Measurements from ENCODE around the gene CDC73. TPM values are rescaled to one million over a fixed set of nuclear protein-coding genes. Genes with fewer than 3 reads are reported as not detected.

The CDC73 gene
- total and polyA plus RNA-seq, 10 donors, result 6.5 to 76.7 (median 39.1) TPM

DNA sequence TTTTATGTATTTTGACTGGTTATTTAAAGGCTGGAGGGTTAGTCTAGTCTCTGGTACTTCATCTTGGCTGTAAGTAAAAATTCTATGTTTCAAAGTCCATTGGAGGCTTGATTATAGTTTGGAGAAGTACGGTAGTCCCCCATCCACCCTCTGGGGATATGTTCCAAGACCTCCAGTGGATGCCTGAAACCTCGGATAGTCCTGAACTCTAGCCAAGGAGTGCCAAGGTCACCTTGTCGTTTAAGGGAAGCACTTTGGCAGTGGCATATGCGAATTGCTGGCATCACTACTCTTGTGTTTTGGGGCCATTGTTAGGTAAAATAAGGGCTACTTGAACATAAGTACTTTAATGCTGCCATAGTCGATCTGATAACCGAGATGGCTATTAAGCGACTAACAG, 18.4 kb downstream of the CDC73 start:
- no peak for DNase-seq
- no peaks in the 10 kb centered on the region for H3K9me3 ChIP-seq
- H3K27me3 ChIP-seq (replicated peaks in 1 of 7), result no peaks in the 10 kb centered on the region
- H3K27ac ChIP-seq, result no peak overlapping the region
- peaks cover 0 to 97% (median 47%) of the 10 kb centered on the region in 6 donors for H3K36me3 ChIP-seq
- intact Hi-C loops (cut with DNase I; ENCODE audit: low total_unique reads), result no loop called here
- TF ChIP-seq POLR2AphosphoS5 (IDR thresholded peaks at IDR 0.05) (no peak), POLR2A (IDR thresholded peaks at IDR 0.05) (no peak)
- TF ChIP-seq, protein P1, sequence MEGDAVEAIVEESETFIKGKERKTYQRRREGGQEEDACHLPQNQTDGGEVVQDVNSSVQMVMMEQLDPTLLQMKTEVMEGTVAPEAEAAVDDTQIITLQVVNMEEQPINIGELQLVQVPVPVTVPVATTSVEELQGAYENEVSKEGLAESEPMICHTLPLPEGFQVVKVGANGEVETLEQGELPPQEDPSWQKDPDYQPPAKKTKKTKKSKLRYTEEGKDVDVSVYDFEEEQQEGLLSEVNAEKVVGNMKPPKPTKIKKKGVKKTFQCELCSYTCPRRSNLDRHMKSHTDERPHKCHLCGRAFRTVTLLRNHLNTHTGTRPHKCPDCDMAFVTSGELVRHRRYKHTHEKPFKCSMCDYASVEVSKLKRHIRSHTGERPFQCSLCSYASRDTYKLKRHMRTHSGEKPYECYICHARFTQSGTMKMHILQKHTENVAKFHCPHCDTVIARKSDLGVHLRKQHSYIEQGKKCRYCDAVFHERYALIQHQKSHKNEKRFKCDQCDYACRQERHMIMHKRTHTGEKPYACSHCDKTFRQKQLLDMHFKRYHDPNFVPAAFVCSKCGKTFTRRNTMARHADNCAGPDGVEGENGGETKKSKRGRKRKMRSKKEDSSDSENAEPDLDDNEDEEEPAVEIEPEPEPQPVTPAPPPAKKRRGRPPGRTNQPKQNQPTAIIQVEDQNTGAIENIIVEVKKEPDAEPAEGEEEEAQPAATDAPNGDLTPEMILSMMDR (IDR thresholded peaks at IDR 0.05 in 8 of 11, conservative IDR thresholded peaks at IDR 0.05 in 3 of 11), result no peak
- no peak overlapping the region for H3K4me3 ChIP-seq
- WGBS, 5 donors, result 76 to 87% (median 81%) methylated on average over 7 of the region's 7 CpGs
- peaks cover 0 to 8% (median 0%) of the 10 kb centered on the region in 6 donors for H3K4me1 ChIP-seq

DNA sequence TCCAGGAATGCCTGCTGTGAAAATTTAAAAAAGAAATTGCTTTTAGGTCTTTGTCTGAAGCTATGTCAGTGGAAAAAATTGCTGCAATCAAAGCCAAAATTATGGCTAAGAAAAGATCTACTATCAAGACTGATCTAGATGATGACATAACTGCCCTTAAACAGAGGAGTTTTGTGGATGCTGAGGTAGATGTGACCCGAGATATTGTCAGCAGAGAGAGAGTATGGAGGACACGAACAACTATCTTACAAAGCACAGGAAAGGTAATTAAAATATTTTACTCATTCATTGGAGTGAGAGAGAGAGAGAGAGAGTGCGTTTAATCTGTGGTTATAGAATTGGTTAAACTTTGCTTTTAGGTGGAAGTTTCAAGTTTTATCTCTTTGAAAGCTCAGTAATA, 20.0 kb downstream of the CDC73 start:
- intact Hi-C loops (cut with DNase I; ENCODE audit: low total_unique reads), result no loop called here
- peaks cover 0 to 97% (median 47%) of the 10 kb centered on the region in 6 donors for H3K36me3 ChIP-seq
- H3K9me3 ChIP-seq, result no peaks in the 10 kb centered on the region
- H3K27ac ChIP-seq, result no peak overlapping the region
- no peaks in the 10 kb centered on the region for H3K27me3 ChIP-seq (replicated peaks in 1 of 7)
- H3K4me3 ChIP-seq, result no peak overlapping the region
- no peak for TF ChIP-seq POLR2AphosphoS5 (IDR thresholded peaks at IDR 0.05)
- no peak for TF ChIP-seq POLR2A (IDR thresholded peaks at IDR 0.05)
- TF ChIP-seq, protein P1 (IDR thresholded peaks at IDR 0.05 in 8 of 11, conservative IDR thresholded peaks at IDR 0.05 in 3 of 11), result no peak
- 76 to 83% (median 79%) methylated on average over 3 of the region's 3 CpGs for WGBS, 5 donors
- DNase-seq, result no peak
- peaks cover 0 to 8% (median 0%) of the 10 kb centered on the region in 6 donors for H3K4me1 ChIP-seq

DNA sequence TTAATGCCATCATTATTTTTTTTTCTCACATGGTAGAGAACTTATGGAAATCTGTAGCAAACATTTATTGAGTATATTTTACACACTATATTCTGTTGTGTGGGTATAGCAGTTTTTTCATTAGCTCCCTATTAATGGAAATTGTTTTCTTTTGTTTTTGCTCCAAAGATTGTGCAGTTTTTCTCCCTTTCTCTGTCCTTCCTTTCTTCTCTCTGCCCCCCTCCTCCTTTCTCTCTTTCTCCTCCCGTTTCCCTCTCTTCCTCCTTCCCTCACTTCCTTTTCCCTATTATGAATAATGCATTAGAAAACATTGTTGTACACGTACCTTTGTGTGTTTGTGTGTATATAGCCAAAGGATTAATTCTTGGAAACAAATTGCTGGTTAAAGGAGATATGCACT, 20.6 kb downstream of the CDC73 start:
- no peak overlapping the region for H3K27ac ChIP-seq
- peaks cover 0 to 99% (median 51%) of the 10 kb centered on the region in 6 donors for H3K36me3 ChIP-seq
- TF ChIP-seq, protein P1 (IDR thresholded peaks at IDR 0.05 in 8 of 11, conservative IDR thresholded peaks at IDR 0.05 in 3 of 11), result no peak
- TF ChIP-seq POLR2A (IDR thresholded peaks at IDR 0.05) (no peak), POLR2AphosphoS5 (IDR thresholded peaks at IDR 0.05) (no peak)
- H3K4me1 ChIP-seq, result peaks cover 0 to 8% (median 0%) of the 10 kb centered on the region in 6 donors
- WGBS, 5 donors, result 49 to 76% (median 55%) methylated on average over 2 of the region's 2 CpGs
- intact Hi-C loops (cut with DNase I; ENCODE audit: low total_unique reads), result no loop called here
- no peaks in the 10 kb centered on the region for H3K9me3 ChIP-seq
- no peaks in the 10 kb centered on the region for H3K27me3 ChIP-seq (replicated peaks in 1 of 7)
- H3K4me3 ChIP-seq, result no peak overlapping the region
- DNase-seq, result no peak

DNA sequence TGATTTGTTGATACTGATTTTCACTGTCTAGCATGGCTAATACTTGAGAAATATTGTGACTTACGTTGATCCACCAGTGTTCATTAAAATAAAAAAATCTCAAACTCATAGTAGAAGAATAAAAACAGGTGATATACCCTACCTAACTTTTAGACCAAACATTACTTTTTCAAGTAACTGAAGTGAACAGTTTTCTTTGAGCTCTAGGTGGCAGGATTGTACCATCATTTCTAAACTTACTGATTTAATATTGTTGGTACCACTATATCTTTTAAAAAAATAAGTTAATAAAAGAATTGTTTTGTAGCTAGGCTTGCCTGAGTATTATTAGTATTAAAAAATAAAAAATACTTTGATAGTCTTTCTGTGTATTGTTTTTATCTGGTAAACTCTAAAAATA, 21.5 kb downstream of the CDC73 start:
- no peaks in the 10 kb centered on the region for H3K27me3 ChIP-seq (replicated peaks in 1 of 7)
- no peak for TF ChIP-seq POLR2AphosphoS5 (IDR thresholded peaks at IDR 0.05)
- WGBS, 5 donors, result 78 to 94% (median 92%) methylated on average over 1 of the region's 1 CpG
- H3K9me3 ChIP-seq, result no peaks in the 10 kb centered on the region
- H3K4me3 ChIP-seq, result no peak overlapping the region
- intact Hi-C loops (cut with DNase I; ENCODE audit: low total_unique reads), result no loop called here
- no peak for DNase-seq
- H3K27ac ChIP-seq, result no peak overlapping the region
- H3K4me1 ChIP-seq, result peaks cover 0 to 8% (median 0%) of the 10 kb centered on the region in 6 donors
- H3K36me3 ChIP-seq, result peaks cover 0 to 99% (median 56%) of the 10 kb centered on the region in 6 donors

Data from spleen (tissue), 11 donors.